K562 (cell line): ENCODE measurements around the gene ANKLE2. TPM values are rescaled to one million over a fixed set of nuclear protein-coding genes. Genes with fewer than 3 reads are reported as not detected.
A peak's percentile ranks its signal among the peaks of the same experiment; 100 is the strongest.
"Not testable (repeated sequence)": the region's sequence is repeated elsewhere in the genome, so short reads cannot be mapped to it uniquely, and the experiment has no call there.

Source experiments
- ATAC-seq: fragments of 200-7000 bp; cut with Tn5 transposase; 3 replicates; pipeline ENCODE4 v1.9.1; 2020; ENCODE audit warnings: moderate library complexity
- BruUV-seq: library from RNA; stranded (reverse); fragments of 400-500 nt; replicated peaks from 2 replicates; lab custom pipeline; 2021; lab: Mats Ljungman, UMichigan
- CTCF ChIA-PET: fragments of 300-600 bp; formaldehyde crosslinking; extraction: SDS; loops from one replicate; lab custom pipeline; 2021; ENCODE audit warnings: low intra/inter-chr PET ratio; lab: Yijun Ruan, JAX
- POLR2A ChIA-PET: fragments of 300-600, 350-650 bp; sonication (Branson Sonifier 250); formaldehyde crosslinking; extraction: SDS; loops from one replicate; lab custom pipeline; 2021; ENCODE audit warnings: antibody characterized with exemption, inconsistent platforms; lab: Yijun Ruan, JAX
- DNase-seq, 4 experiments: peaks; one replicate each; pipeline versions ENCODE4 v3.0.0 to v3.0.0-alpha.2; 2011 to 2018; ENCODE audit warnings: low spot score in 3 of 4, mixed read lengths in 3 of 4; ENCODE audit errors: extremely low read depth in 1 of 4
- FAIRE-seq: peaks from 2 replicates; lab custom pipeline; 2011; peaks lifted over from hg19 to GRCh38; lab: Jason Lieb, UNC
- H2AFZ ChIP-seq: 2 replicates; pipeline ENCODE4 v1.6.0; 2011; ENCODE audit warnings: low read depth, low read length, control low read depth, inconsistent platforms
- H3K27ac ChIP-seq: fragments of 200-600 bp; 3 replicates; pipeline ENCODE4 v1.8.0; 2011; ENCODE audit warnings: low read depth, mild to moderate bottlenecking, control low read depth, inconsistent platforms, low read length, moderate library complexity, mixed read lengths; ENCODE audit errors: extremely low read depth
- H3K27me3 ChIP-seq, 2 experiments: fragments of 300-600 bp in 1 of 2; 2 replicates in 1 of 2; 3 replicates in 1 of 2; pipeline versions ENCODE4 v1.6.0 to v1.8.0; 2011; ENCODE audit warnings: inconsistent platforms in 2 of 2, low read length in 2 of 2, mild to moderate bottlenecking in 1 of 2, mixed read lengths in 1 of 2, moderate library complexity in 1 of 2; ENCODE audit not compliant: control insufficient read depth in 2 of 2, insufficient read depth in 2 of 2
- H3K36me3 ChIP-seq: fragments of 300-600 bp; 3 replicates; pipeline ENCODE4 v1.8.0; 2011; ENCODE audit warnings: mild to moderate bottlenecking, low read length, inconsistent platforms; ENCODE audit not compliant: control insufficient read depth, insufficient read depth
- H3K4me1 ChIP-seq, 2 experiments: fragments of 200-600 bp in 1 of 2; replicated peaks in 1 of 2; 2 replicates in 1 of 2; 3 replicates in 1 of 2; pipeline versions ENCODE4 v1.5.1 to v1.8.0; 2011; ENCODE audit warnings: inconsistent platforms in 2 of 2, low read length in 2 of 2, mild to moderate bottlenecking in 1 of 2, mixed read lengths in 1 of 2, moderate library complexity in 1 of 2; ENCODE audit not compliant: control insufficient read depth in 2 of 2, insufficient read depth in 2 of 2
- H3K4me2 ChIP-seq: 2 replicates; pipeline ENCODE4 v1.6.1; 2011; ENCODE audit warnings: low read length, control low read depth, inconsistent platforms, mixed read lengths; ENCODE audit not compliant: insufficient read depth
- H3K4me3 ChIP-seq: fragments of 200-600 bp; sonication (generic), shearing (Covaris generic); 2 replicates; pipeline ENCODE4 v1.5.1; 2016; ENCODE audit warnings: control low read depth, inconsistent platforms
- H3K79me2 ChIP-seq: fragments of 200-600 bp; 3 replicates; pipeline ENCODE4 v1.8.0; 2011; ENCODE audit warnings: low read length, inconsistent platforms; ENCODE audit not compliant: control insufficient read depth, insufficient read depth
- H3K9ac ChIP-seq, 2 experiments: 2 replicates each; pipeline versions ENCODE4 v1.6.0 to v1.6.1; 2011; ENCODE audit warnings: low read depth in 2 of 2, low read length in 2 of 2, control low read depth in 1 of 2, inconsistent platforms in 1 of 2, mild to moderate bottlenecking in 1 of 2, mixed read lengths in 1 of 2; ENCODE audit not compliant: insufficient read depth in 1 of 2
- H3K9me1 ChIP-seq: one replicate; pipeline ENCODE4 v1.6.0; 2011; ENCODE audit warnings: inconsistent platforms, mild to moderate bottlenecking, low read length, moderate library complexity; ENCODE audit not compliant: control insufficient read depth, insufficient read depth
- H3K9me3 ChIP-seq: replicated peaks from 2 replicates; pipeline ENCODE4 v1.5.1; 2011; ENCODE audit warnings: low read depth, low read length, inconsistent platforms; ENCODE audit not compliant: control insufficient read depth, insufficient read depth
- H4K20me1 ChIP-seq: replicated peaks from 2 replicates; pipeline ENCODE4 v1.6.1; 2011; ENCODE audit warnings: low read length, inconsistent platforms, mixed read lengths; ENCODE audit not compliant: control insufficient read depth, insufficient read depth
- RAD21 ChIP-seq, 2 experiments: fragments of 250-450 bp in 1 of 2; fragments of 450-650 bp in 1 of 2; sonication (Bioruptor Pico) in 1 of 2; formaldehyde crosslinking in 1 of 2; IDR thresholded peaks in 1 of 2; conservative IDR thresholded peaks in 1 of 2; 2 replicates each; pipeline versions ENCODE4 v1.4.0 to v1.8.0; 2020 to 2022; ENCODE audit warnings: mild to moderate bottlenecking in 2 of 2, moderate library complexity in 1 of 2
- WGBS: fragments of 100-300 bp; shearing (Covaris generic); methylation state at CpG from one replicate; pipeline ENCODE4 v1.1.6; 2016; ENCODE audit warnings: low coverage, mixed read lengths; ENCODE audit not compliant: insufficient coverage; ENCODE audit errors: missing lambda C conversion rate; 5-methylcytosine and 5-hydroxymethylcytosine counted together
- in situ Hi-C: fragments of 300-500 bp; cut with MboI; formaldehyde crosslinking; loops from 4 replicates; pipeline ENCODE4 v1.15.0; 2018; ENCODE audit warnings: inconsistent platforms, mixed read lengths
- intact Hi-C: fragments of 100-400 bp; cut with micrococcal nuclease; formaldehyde crosslinking; loops from 2 replicates; pipeline ENCODE4 v1.14.2; 2022
- polyA plus RNA-seq, 8 experiments: library from polyadenylated mRNA; depleted of rRNA in 4 of 8; stranded (reverse) in 5 of 8; unstranded in 3 of 8; fragments of >200 nt; fragmentation: Nextera tagmentation in 2 of 8; fragmentation: Illumina TruSeq in 1 of 8; extraction: Ambion mirVana in 2 of 8; extraction: Trizol in 1 of 8; gene quantifications; 2 replicates each; pipeline versions ENCODE4 v1.2.1 to v1.2.3, GENCODE V29; 2011 to 2014; ENCODE audit warnings: inconsistent platforms in 1 of 8, missing spikeins in 1 of 8
- total RNA-seq, 7 experiments: library from RNA; depleted of rRNA in 6 of 7; stranded (reverse); fragments of >200 nt in 6 of 7; fragmentation: Illumina TruSeq in 2 of 7; extraction: Trizol in 2 of 7; gene quantifications; 2 replicates each; pipeline versions ENCODE4 v1.2.1 to v1.2.3, GENCODE V29; 2011 to 2021; ENCODE audit warnings: low replicate concordance in 1 of 7
- TF ChIP-seq, protein P1 (sequence below), 3 experiments: IDR thresholded peaks in 2 of 3; conservative IDR thresholded peaks in 1 of 3; 2 replicates each; pipeline ENCODE4 v1.5.1; 2011 to 2012; ENCODE audit warnings: low read length in 3 of 3, mild to moderate bottlenecking in 3 of 3, control low read depth in 2 of 3, improper control_type of control experiment in 1 of 3, inconsistent platforms in 1 of 3, low read depth in 1 of 3, mixed read lengths in 1 of 3, moderate library complexity in 1 of 3; ENCODE audit not compliant: insufficient read depth in 2 of 3
- TF ChIP-seq, protein P2 (sequence below): sonication (generic); formaldehyde crosslinking; IDR thresholded peaks from 2 replicates; pipeline ENCODE4 v1.8.1; 2023; ENCODE audit warnings: mild to moderate bottlenecking, missing genetic modification reagents

ANKLE2 gene
- total and polyA plus RNA-seq, 9 of the 15 experiments (the other 6 are each of a cell fraction or from before 2014, with no cell fraction given) = 3.2 to 57.7 (median 45.6) TPM

DNA sequence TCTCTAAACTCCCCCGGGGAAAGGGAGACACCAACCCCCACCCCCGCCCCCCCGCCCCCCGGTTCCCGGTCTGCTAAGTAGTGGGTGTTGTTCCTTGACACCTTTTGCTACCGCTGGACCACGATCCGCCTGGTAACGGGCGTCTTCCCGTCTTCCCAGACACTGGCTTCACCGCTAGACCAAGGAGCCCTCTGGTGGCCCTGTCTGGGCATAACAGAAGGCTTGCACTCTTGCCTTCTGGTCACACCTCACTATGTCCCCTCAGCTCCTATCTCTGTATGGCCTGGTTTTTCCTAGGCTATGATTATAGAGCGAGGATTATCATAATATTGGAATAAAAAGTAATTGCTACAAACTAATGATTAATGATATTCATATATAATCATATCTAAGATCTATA, 47.8 kb upstream of the ANKLE2 start:
- TF ChIP-seq, protein P1, sequence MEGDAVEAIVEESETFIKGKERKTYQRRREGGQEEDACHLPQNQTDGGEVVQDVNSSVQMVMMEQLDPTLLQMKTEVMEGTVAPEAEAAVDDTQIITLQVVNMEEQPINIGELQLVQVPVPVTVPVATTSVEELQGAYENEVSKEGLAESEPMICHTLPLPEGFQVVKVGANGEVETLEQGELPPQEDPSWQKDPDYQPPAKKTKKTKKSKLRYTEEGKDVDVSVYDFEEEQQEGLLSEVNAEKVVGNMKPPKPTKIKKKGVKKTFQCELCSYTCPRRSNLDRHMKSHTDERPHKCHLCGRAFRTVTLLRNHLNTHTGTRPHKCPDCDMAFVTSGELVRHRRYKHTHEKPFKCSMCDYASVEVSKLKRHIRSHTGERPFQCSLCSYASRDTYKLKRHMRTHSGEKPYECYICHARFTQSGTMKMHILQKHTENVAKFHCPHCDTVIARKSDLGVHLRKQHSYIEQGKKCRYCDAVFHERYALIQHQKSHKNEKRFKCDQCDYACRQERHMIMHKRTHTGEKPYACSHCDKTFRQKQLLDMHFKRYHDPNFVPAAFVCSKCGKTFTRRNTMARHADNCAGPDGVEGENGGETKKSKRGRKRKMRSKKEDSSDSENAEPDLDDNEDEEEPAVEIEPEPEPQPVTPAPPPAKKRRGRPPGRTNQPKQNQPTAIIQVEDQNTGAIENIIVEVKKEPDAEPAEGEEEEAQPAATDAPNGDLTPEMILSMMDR (IDR thresholded peaks at IDR 0.05 in 2 of 3, conservative IDR thresholded peaks at IDR 0.05 in 1 of 3; ENCODE audit: insufficient read depth in 2 of 3, low read depth in 1 of 3, low read length in 3 of 3) = peak; percentile 24 to 44 (median 41); a peak in 4 of 6 replicates
- TF ChIP-seq RAD21 (CRISPR knock-in tag; conservative IDR thresholded peaks at IDR 0.05 in 1 of 2, IDR thresholded peaks at IDR 0.05 in 1 of 2) = peak in 1 of 2 experiments; percentile 40; a peak in 1 of 4 replicates
- TF ChIP-seq, protein P2, sequence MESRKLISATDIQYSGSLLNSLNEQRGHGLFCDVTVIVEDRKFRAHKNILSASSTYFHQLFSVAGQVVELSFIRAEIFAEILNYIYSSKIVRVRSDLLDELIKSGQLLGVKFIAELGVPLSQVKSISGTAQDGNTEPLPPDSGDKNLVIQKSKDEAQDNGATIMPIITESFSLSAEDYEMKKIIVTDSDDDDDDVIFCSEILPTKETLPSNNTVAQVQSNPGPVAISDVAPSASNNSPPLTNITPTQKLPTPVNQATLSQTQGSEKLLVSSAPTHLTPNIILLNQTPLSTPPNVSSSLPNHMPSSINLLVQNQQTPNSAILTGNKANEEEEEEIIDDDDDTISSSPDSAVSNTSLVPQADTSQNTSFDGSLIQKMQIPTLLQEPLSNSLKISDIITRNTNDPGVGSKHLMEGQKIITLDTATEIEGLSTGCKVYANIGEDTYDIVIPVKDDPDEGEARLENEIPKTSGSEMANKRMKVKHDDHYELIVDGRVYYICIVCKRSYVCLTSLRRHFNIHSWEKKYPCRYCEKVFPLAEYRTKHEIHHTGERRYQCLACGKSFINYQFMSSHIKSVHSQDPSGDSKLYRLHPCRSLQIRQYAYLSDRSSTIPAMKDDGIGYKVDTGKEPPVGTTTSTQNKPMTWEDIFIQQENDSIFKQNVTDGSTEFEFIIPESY (CRISPR knock-in tag) = peak; percentile 96
- ATAC-seq (peak; percentile 59; the same call in 2 of the 3 replicates), DNase-seq (peak in 1 of 4 experiments; percentile 47)
- intact Hi-C loops, H3K9me3 ChIP-seq, H2AFZ ChIP-seq, H3K27me3 ChIP-seq, H3K4me2 ChIP-seq, H3K9me1 ChIP-seq, in situ Hi-C loops, POLR2A ChIA-PET, H3K9ac ChIP-seq, H3K27ac ChIP-seq, H3K4me3 ChIP-seq, BruUV-seq, FAIRE-seq: not testable (repeated sequence)
- Histone ChIP-seq H3K36me3 (peaks cover 68% of the 10 kb centered on the region), H4K20me1 (peaks cover 24% of the 10 kb centered on the region), H3K79me2 (peaks cover 28% of the 10 kb centered on the region), H3K4me1 (peaks cover 0 to 12% of the 10 kb centered on the region in 2 experiments; a peak in 3 of 5 replicates)
- WGBS = 67% methylated on average over 12 of the region's 13 CpGs
- CTCF ChIA-PET = interaction anchor here (0.7 kb wide), 1 partner anchor 190 kb away, joined by 3 read pairs; no protein-coding TSS in a partner anchor
